ENCODE results near the gene PKNOX1.
"Not testable (repeated sequence)": the region's sequence is repeated elsewhere in the genome, so short reads cannot be mapped to it uniquely, and the experiment has no call there.

Gene PKNOX1

DNA sequence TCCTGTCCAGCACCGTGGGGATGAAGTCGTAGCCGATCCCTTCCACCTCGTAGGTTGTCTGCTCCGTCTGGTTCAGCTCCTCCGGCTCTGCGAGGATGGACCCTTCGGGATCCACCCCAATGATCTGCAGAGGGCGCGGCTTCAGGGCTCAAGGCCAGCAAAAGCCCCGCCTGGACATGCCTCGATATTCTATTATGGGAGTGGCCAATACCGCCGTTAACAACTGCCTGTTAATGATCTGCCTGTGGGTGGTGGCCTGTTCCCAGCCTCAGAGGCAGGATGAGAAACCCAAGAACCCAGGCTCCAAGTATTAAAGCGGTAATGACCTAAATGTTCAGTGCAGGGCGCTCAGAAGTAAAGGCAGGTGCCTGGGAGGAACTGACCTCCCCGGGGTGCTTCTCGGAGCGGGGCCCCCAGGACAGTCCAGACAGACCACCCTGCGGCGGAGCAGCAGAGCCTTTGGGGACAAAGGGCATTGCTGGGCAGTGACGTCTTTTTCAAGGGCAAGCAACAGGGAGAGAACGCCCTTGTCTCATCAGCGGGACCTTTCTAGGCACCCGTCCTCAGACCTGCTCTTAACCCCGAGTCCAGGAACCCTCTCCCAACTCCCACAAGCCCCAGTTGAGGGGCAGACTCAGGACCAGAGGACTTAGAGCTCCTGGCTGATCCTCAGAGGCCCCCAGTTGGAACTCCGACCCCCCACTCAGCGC lies 88.7 kb downstream of the PKNOX1 start:
- DNase-seq, result not testable (repeated sequence)

DNA sequence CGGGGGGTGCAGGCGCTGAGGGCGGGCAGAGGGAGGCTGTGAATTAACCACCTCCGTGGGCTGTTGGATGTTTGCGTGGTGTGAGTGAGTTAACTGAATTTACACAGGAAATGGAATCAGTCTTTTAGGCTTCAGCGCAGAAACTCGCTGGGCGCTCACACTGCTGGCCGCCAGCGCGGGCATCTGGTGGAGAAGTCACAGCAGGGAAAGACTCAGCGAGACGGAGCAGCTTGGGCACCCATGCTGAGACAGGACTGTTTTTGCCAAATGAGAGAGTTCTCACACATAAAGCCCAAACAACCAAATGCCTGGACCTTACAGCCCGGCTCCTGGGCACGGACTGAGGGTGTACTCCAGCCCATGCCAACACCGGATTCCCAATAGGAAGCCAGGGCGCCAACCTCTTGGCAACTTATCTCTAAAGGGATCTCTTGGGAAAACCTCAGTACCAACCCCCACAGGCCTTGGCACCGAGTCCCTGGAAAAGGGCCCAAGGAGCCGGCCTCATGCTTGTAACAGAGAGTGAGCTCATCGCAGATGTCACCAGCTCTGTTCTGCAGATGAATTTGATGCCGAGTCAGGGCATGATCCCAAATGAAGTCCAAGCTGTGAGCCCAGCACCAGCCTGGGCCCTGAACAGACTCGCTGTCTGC lies 90.0 kb downstream of the PKNOX1 start:
- DNase-seq, result not testable (repeated sequence)

GRCh38 chr21:43065991-43066390 lies 91.6 kb downstream of the PKNOX1 start:
- DNase-seq, result not testable (repeated sequence)

- DNase-seq, result not testable (repeated sequence)
Measured at GRCh38 chr21:43066690-43067089, 92.3 kb downstream of the PKNOX1 start.

GRCh38 chr21:43068065-43068464 lies 93.7 kb downstream of the PKNOX1 start:
- DNase-seq, result not testable (repeated sequence)

- not testable (repeated sequence) for DNase-seq
Measured at GRCh38 chr21:43069682-43070081, 95.3 kb downstream of the PKNOX1 start.

- DNase-seq, result not testable (repeated sequence)
Measured at GRCh38 chr21:43072742-43073141, 98.4 kb downstream of the PKNOX1 start.

DNA sequence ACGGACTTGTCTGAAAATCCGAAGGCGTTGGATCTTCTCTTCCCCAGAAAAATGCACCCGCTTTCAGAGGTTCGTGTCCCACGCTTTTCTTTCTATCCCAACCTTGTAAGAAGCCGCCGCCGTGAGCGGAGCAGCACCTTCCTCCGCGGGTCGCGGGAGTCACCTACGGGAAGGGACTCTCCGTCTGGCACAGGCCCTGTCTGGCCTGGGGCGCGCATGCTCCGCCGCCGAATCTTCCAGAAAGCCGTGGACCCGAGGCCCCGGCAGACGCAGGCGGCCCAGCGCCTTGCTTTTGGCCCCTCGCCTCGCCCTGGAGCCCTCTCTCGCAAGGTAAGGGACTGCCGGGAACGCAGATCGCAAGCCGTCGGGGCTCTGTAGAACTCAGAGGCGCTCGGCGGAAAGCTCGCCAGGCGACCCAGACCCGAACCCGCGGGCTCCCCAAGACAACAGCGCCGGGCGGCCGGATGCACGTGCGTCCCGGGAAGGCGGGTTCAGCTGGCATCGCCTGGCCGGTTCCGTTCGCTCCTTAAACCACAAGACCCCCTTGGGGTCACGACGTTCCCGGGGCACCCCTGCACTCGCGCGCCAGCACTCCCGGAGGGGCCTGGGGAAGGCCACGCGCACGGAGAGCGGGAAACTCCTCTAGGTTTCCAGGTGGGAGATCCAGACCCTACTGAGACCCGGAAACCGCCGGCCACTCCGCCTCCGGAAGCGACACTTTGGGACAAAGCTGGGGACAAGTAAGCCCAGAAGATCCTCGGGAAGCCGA lies 100.2 kb downstream of the PKNOX1 start:
- DNase-seq, result not testable (repeated sequence)

- DNase-seq, result not testable (repeated sequence)
Measured at GRCh38 chr21:43075170-43076022, 101.0 kb downstream of the PKNOX1 start, which contains the start of gene CBS. CBS (minus strand) TSS chr21:43075835; CDS start chr21:43072193, 3,642 bp downstream.

- not testable (repeated sequence) for DNase-seq
Measured at GRCh38 chr21:43076023-43076637, 101.8 kb downstream of the PKNOX1 start.

DNA sequence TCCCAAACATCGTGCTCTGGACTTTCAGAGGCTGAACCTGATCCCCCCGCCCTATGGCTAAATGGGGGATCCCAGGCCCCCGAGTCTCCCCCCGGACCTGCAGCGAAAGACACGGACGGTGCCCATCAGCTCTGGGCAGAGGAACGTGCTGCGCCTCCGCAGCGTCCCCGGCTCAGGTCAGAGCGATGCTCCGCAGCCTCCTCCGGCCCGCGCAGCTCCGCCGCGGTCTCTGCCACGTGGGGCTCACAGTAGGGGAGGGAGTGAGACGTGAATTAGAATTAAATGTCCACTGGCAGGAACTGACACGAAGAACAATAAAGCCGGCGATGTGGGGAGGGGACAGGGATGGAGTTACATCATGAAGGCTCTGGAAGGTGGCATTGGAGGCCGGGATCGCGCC lies 102.3 kb downstream of the PKNOX1 start:
- DNase-seq, result not testable (repeated sequence)

GRCh38 chr21:43082587-43083300 lies 108.4 kb downstream of the PKNOX1 start:
- not testable (repeated sequence) for DNase-seq

Data from activated T-cell treated with anti-CD3 and anti-CD28 coated beads for 4 hours (primary cell).